ENCODE results near the gene GET4.
A peak's percentile ranks its signal among the peaks of the same experiment; 100 is the strongest.
"Not testable (repeated sequence)": the region's sequence is repeated elsewhere in the genome, so short reads cannot be mapped to it uniquely, and the experiment has no call there.

The GET4 gene

GRCh38 chr7:898855-899681 is 22.7 kb downstream of the GET4 start:
- no peak for DNase-seq (ENCODE audit: low spot score)

DNA sequence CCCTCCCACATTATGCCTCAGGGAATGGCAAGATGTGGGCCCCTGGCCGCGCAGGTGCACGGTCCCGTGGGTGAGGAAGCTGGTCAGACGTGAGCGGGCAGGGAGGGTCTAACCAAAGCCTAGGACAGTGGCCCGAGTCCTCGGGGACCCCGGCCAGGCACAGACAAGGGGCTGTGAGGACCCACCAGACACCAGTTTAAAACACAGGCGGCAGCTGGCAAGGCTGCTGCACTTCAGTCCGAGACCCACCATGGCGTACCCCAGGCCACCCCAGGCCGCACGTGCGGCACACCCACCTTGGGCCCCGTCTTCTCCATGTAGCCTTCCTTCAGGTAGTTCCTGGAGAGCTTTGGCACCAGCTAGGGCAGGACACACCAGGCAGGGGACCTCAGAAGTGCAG is 23.5 kb downstream of the GET4 start:
- DNase-seq (ENCODE audit: low spot score), result no peak

DNA sequence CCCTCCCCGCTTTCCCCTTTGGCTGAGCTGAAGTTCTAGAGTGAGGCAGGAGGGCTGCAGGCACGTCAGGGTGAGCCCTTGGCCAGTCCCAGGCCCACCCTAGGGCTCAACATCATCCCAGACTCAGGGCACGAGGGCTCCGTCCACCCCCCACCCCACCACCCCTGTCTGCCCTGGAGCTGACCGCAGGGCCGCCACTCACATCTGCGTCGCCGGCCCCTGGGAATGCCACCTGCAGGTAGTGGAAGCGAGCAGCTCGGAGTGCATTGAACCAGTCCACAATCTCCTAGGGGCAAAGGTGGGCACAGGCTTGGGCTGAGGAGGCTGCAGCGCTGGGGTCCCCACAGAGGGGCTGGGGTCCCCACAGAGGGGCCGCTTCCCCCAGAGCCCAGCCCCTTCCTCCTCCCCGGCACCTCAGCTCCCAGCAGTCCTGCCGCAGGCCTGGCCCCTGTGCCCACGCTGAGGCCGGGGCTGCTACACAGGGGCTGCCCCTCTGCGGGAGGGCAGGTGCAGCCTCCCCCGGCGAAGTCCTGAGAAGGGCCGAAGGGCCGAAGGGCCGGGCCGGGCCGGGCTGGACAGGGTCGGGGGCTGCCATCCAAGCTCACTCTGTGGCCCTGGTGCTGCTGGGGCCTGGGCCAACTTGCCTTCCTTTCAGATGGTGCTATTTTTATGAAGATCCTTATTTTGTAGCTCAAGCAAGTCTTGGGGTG is 24.1 kb downstream of the GET4 start:
- DNase-seq (ENCODE audit: low spot score), result no peak

GRCh38 chr7:901041-901387 is 24.7 kb downstream of the GET4 start:
- no peak for DNase-seq (ENCODE audit: low spot score)

GRCh38 chr7:901388-902154 is 25.2 kb downstream of the GET4 start:
- peak; percentile 83 for DNase-seq (ENCODE audit: low spot score)

- DNase-seq (ENCODE audit: low spot score), result no peak
Observed at GRCh38 chr7:902996-903395, 26.6 kb downstream of the GET4 start.

GRCh38 chr7:903921-904755 is 27.8 kb downstream of the GET4 start:
- DNase-seq (ENCODE audit: low spot score), result no peak

- no peak for DNase-seq (ENCODE audit: low spot score)
Observed at GRCh38 chr7:904847-905246, 28.5 kb downstream of the GET4 start.

- no peak for DNase-seq (ENCODE audit: low spot score)
Observed at GRCh38 chr7:906776-907157, 30.4 kb downstream of the GET4 start.

DNA sequence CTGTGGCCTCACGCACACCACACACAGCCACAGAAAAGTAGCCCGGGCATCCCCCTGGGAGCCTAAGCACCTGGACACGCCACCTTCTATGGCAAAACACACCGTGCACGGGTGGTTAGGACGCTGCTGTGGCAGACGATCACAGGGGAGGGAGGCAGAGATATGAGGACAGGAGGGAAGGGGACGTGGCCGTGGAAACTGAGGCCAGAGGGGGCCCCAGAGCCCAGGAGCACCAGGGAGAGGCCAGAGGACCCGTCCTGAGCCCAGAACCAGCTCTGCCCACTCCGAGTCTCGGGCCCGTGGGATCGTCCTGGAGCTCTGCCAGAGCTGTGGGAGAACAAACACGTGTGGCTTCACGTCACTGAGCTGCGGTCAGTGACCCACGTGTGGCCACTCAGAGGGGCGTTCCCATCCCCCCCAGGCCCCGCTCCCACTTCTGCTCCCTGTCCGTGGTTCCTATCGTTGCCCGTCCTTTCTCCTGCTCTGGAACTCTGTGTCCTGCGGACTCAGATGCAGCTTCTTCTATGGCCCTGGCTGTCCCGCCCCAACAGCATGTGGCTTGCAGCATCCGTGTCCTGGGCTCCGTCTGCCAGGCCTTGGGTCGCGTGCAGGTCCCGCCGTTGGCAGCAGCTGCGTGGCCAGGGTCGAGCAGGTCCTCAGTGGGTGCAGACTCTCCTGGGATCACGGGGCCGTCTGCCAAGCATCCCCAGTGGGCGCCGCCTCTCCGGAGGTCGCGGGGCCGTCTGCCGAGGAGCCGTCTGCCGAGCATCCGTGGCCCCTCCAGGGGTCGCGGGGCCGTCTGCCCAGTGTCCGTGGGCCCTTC is 31.0 kb downstream of the GET4 start:
- no peak for DNase-seq (ENCODE audit: low spot score)

- no peak for DNase-seq (ENCODE audit: low spot score)
Observed at GRCh38 chr7:908159-908581, 31.8 kb downstream of the GET4 start.

DNA sequence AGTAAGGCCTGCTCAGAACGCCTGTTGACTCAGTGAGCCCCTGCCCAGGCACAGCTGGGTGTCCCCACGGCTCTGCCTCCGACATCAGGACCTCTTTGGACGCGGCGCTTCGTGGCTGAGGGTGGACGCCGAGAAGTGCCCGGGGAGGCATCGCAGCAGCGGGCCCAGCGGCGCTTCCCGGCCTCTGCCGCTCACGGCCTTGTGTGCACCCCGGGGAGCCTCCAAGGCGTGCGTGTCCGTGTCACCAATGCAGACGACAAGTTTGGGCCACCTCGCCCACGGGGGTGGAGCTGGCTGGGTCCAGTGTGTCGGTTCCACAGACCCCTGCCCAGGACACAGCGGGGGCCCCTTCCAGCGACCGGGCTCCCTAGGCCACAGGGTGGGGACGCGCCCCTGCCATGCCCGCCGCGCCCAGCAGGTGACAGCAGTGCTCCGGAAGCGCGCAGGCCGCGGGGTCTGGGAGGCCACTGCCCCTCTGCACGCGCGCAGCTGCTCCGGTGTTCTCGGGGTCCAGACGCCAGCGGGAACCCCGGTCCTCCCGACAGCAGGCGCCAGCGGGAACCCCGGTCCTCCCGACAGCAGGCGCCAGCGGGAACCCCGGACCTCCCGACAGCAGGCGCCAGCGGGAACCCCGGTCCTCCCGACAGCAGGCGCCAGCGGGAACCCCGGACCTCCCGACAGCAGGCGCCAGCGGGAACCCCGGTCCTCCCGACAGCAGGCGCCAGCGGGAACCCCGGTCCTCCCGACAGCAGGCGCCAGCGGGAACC is 32.4 kb downstream of the GET4 start:
- DNase-seq (ENCODE audit: low spot score), result not testable (repeated sequence)

DNA sequence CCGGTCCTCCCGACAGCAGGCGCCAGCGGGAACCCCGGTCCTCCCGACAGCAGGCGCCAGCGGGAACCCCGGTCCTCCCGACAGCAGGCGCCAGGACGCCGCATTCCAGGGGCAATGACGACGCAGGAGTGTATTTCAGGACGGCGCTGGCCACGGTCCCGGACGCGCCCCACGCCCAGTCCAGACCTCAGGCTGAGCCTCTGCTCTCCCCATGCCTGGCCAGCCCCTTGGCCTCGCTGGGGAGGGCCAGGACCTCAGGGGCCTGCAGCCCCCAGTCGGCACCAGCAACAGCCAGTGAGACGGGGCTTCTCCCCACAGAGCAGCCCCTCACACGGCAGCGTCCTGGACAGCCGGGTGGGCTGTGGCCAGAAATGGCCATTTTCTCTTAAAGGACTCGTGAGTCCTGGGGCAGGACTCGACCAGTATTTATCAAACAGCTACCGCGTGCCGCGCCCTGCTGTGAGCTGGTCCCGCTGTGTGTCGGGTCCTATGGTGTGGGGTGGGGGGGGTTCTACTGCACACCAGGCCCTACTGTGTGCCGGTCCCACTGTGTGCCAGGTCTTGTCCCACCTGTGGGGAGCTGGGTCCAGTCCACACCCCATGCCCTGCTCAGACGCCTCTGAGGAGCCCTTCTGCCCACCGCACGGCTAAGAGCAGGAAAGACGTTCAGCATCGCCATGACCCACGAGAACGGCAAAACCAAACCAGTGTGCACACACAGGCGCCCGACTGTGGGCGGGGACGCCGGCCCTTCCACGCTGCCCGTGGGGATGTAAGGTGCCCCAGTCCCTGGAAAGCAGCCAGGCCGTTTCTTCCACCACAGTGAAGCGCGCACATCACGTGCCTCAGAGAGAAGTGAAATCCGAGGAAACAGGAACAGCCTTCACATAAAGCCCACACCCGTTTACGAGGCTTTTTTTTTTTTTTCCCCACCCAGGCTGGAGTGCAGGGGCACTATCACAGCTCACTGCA is 33.3 kb downstream of the GET4 start:
- DNase-seq (ENCODE audit: low spot score), result no peak

DNA sequence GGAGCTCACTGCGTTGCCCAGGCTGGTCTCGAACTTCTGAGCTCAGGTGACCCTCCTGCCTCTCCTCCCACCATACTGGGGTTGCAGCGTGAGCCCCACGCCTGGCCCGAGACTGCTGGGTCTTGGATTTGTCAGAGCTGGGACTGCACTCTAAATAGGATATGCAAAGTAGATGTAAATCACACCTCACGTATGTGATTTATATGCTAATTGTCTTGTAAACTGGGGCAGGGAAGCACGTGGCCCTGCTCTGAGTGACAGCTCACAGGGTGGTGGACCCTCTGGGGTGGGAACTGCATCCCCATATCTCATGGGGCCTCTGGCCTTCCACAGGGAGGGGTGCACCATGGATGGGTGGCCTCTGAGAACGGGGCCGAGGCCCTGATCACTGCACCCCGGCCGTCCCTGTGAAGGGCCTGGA is 34.1 kb downstream of the GET4 start:
- DNase-seq (ENCODE audit: low spot score), result no peak

DNA sequence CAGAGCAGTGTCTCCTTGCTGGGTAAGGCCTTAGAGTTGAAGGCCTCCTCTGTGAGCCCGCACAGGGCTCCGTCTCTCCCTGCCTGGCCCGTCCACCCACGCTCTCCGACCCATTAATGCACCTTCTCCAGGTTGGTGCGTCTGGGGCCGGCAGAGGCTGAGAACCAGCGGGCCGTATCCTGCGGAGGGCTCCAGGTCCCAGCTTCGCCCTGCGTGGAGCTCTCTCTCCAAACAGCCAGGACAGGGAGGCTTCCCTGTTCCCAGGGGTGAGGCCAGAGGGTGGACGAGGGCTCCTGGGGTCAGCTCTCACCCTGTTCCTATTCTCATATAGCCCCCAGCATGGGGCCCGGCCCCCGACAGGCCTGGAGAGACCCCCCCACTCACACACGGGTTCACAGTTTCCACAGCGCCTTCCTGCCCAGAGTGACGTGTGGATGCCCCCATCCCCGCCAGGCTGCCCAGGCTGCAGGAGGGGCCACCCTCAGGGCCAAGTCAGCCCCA is 34.6 kb downstream of the GET4 start:
- no peak for DNase-seq (ENCODE audit: low spot score)

DNA sequence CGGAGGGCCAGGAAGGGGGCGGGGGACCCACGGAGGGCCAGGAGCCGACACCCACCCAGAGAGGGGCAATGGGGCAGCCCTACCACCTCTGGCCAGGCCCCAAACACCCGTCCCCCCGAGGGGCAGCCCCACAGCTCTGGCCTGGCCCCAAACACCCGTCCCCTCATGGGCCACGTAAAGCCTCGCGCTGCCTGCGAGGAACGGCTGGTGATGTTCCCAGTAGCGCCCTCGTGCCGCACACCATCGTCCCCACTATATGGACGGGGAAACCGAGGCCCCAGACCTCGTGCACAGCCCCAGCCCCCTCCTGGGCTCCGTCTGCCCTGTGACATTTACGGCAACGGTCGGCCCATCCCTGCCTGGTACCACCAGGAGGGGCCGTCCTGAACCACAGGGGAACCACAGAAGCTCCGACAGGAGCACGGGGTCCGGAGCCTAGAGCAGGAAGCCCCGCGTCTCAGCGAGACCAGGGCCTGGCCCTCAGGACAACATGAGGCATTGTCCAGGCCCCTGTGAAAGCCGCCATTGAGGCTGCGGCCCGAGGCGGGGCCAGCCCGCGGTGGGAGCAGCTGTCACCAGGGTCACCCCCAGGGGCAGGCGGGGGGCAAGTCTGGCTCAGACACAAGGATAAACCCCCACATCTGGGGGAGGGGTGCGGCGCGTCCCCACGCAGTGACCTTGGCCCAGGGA is 35.6 kb downstream of the GET4 start:
- no peak for DNase-seq (ENCODE audit: low spot score)

- DNase-seq (ENCODE audit: low spot score), result no peak
Observed at GRCh38 chr7:913736-914520, 37.6 kb downstream of the GET4 start.
